T-cell (primary cell): ENCODE measurements around the gene CD300LF. TPM values are rescaled to one million over a fixed set of nuclear protein-coding genes. Genes with fewer than 3 reads are reported as not detected.

Experiments
- ATAC-seq, 4 experiments: fragments of 200-7000 bp in 3 of 4; fragments of 150-1000 bp in 1 of 4; cut with Tn5 transposase; replicated peaks in 1 of 4; 1 replicate in 3 of 4; 2 replicates in 1 of 4; pipeline ENCODE4 v1.10.0; 2021; ENCODE audit warnings: moderate library complexity in 3 of 4, mild to moderate bottlenecking in 2 of 4, moderate number of reproducible peaks in 1 of 4
- CTCF ChIA-PET, 2 donors: fragments of 300-600 bp; sonication (Branson Sonifier 250); formaldehyde crosslinking; loops; one replicate each; lab custom pipeline; 2022; ENCODE audit warnings: antibody characterized with exemption in 2 of 2; lab: Charles Lee
- POLR2A ChIA-PET, 2 donors: fragments of 300-600 bp; sonication (Branson Sonifier 250); formaldehyde crosslinking; loops; one replicate each; lab custom pipeline; 2022; ENCODE audit warnings: antibody characterized with exemption in 2 of 2; lab: Charles Lee
- DNase-seq, 35 experiments: peaks; one replicate each; pipeline versions ENCODE4 v3.0.0 to v3.0.0-alpha.2; 2013 to 2023
- H3K27ac ChIP-seq: one replicate; pipeline ENCODE4 v1.5.1; 2013; ENCODE audit warnings: low read length
- H3K27me3 ChIP-seq, 2 experiments: replicated peaks in 1 of 2; 1 replicate in 1 of 2; 2 replicates in 1 of 2; pipeline versions ENCODE4 v1.6.1 to v1.7.0; 2013; ENCODE audit warnings: low read length in 1 of 2, mixed read lengths in 1 of 2; ENCODE audit not compliant: control insufficient read depth in 2 of 2, insufficient read depth in 2 of 2; ENCODE audit errors: extremely low read depth in 1 of 2
- H3K36me3 ChIP-seq, 2 donors: 1 replicate in 1 of 2; 2 replicates in 1 of 2; pipeline versions ENCODE4 v1.6.1 to v1.7.0; 2013; ENCODE audit warnings: low read length in 1 of 2; ENCODE audit not compliant: control insufficient read depth in 2 of 2, insufficient read depth in 1 of 2; ENCODE audit errors: extremely low read depth in 1 of 2
- H3K4me1 ChIP-seq, 2 experiments: 1 replicate in 1 of 2; 2 replicates in 1 of 2; pipeline versions ENCODE4 v1.6.1 to v1.7.0; 2013; ENCODE audit warnings: low read length in 2 of 2, mixed read lengths in 1 of 2; ENCODE audit not compliant: insufficient read depth in 2 of 2, control insufficient read depth in 1 of 2; ENCODE audit errors: extremely low read depth in 1 of 2
- H3K4me3 ChIP-seq, 2 donors: 1 replicate in 1 of 2; 2 replicates in 1 of 2; pipeline versions ENCODE4 v1.5.1 to v1.7.0; 2013; ENCODE audit warnings: mild to moderate bottlenecking in 2 of 2, low read length in 1 of 2, moderate library complexity in 1 of 2; ENCODE audit not compliant: control insufficient read depth in 1 of 2; ENCODE audit errors: extremely low read depth in 1 of 2
- H3K9me3 ChIP-seq: 2 replicates; pipeline ENCODE4 v1.7.0; 2013
- H3K27ac Mint-ChIP-seq, 2 donors: one replicate each; pipeline ENCODE4 v1.8.0; 2020 to 2021; ENCODE audit warnings: mild to moderate bottlenecking in 2 of 2, mixed read lengths in 2 of 2
- H3K27me3 Mint-ChIP-seq, 2 donors: one replicate each; pipeline ENCODE4 v1.8.0; 2021 to 2022; ENCODE audit warnings: mixed read lengths in 2 of 2
- H3K36me3 Mint-ChIP-seq: one replicate; pipeline ENCODE4 v1.8.0; 2021; ENCODE audit warnings: mixed read lengths
- H3K4me1 Mint-ChIP-seq, 3 donors: one replicate each; pipeline ENCODE4 v1.8.0; 2020 to 2022; ENCODE audit warnings: mixed read lengths in 3 of 3, mild to moderate bottlenecking in 1 of 3
- H3K4me3 Mint-ChIP-seq, 3 donors: one replicate each; pipeline ENCODE4 v1.8.0; 2020 to 2022; ENCODE audit warnings: mild to moderate bottlenecking in 3 of 3, mixed read lengths in 3 of 3, moderate library complexity in 3 of 3
- H3K9me3 Mint-ChIP-seq, 3 donors: one replicate each; pipeline ENCODE4 v1.8.0; 2020 to 2022; ENCODE audit warnings: mixed read lengths in 3 of 3
- WGBS: methylation state at CpG from one replicate; pipeline ENCODE4 v1.1.5; 2013; ENCODE audit warnings: missing lambda C conversion rate; ENCODE audit not compliant: insufficient coverage; 5-methylcytosine and 5-hydroxymethylcytosine counted together
- total RNA-seq, 35 experiments: library from RNA in 6 of 35; stranded (reverse) in 6 of 35; fragments of 120-200 nt in 1 of 35; gene quantifications; one replicate each; pipeline versions ENCODE4 v1.2.1 to v1.2.4 and lab custom pipeline; 2013 to 2026

Gene CD300LF
- total RNA-seq, 5 donors from 2014 or later (not counting 1 experiment from before 2014, with no cell fraction given): 0.25 TPM; not detected in 4

DNA sequence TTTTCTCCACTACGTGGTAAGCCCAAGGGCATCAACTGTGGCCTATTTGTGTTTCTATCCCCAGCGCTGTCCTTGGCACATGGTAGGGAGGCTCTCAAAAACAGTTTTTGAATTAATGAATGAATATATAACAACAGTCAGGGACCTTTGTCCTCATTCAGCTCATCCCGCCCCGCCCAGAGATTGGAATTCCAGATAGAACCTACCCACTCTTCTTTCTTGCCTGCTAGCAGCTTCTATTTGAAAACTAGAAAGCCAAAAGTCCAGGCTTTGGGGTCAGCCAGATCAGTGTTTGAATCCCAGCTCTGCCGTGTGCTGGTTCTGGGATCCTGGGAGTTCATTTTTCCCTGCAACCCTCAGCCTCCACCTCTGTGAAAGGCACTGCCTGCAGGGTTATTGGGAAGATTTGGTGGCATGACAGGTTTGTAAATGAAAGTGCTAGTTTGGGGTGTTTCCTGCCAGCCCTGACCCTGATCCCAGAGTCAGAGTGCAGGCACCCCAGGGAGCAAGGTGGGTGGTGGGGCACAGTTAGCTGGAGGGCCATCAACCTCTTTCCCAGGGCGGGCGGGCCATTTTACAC, 40.2 kb upstream of the CD300LF start:
- H3K36me3 Mint-ChIP-seq: peaks cover 20% of the 10 kb centered on the region
- H3K36me3 ChIP-seq: peaks cover 4 to 33% of the 10 kb centered on the region in 2 donors
- ChIA-PET POLR2A (interaction anchor here in 1 of 2 donors (0.6 kb wide), 1 partner anchor 11 kb away, joined by 3 read pairs; no protein-coding TSS in a partner anchor), CTCF (interaction anchor here in 1 of 2 donors (0.7 to 2.1 kb wide), 3 partner anchors 15 to 27 kb away, joined by 4 to 9 read pairs (median 9); no protein-coding TSS in a partner anchor)
- H3K9me3 ChIP-seq: no peaks in the 10 kb centered on the region
- WGBS: no CpG with 5 or more reads among the region's 7 CpGs
- peak overlapping the region; percentile 92 to 100 (median 98) for H3K4me3 Mint-ChIP-seq
- no peaks in the 10 kb centered on the region for H3K27me3 Mint-ChIP-seq
- peaks cover 38 to 80% of the 10 kb centered on the region in 2 experiments for H3K4me1 ChIP-seq
- DNase-seq (no peak), ATAC-seq (no peak)
- peak overlapping the region; percentile 60 for H3K27ac ChIP-seq
- no peaks in the 10 kb centered on the region for H3K27me3 ChIP-seq
- peak overlapping the region in 1 of 2 donors; percentile 5 for H3K4me3 ChIP-seq
- peaks cover 70 to 78% (median 75%) of the 10 kb centered on the region in 3 donors for H3K4me1 Mint-ChIP-seq
- H3K27ac Mint-ChIP-seq: peak overlapping the region; percentile 91 to 93
- H3K9me3 Mint-ChIP-seq: no peaks in the 10 kb centered on the region

DNA sequence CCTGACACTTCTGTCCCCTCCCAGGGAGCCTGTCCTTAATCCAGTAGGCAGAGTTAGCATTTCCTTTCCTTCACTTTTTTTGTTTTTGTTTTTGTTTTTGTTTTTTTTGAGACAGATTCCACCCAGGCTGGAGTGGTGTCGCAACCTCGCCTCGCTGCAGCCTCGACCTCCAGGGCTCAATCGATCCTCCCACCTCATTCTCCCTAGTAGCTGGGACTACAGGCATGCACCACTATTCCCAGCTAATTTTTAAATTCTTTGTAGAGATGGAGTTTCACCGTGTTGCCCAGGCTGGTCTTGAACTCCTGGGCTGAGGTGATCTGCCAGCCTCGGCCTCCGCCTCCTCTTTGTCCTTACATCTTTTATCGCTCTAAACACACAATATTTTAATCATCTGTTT, 39.7 kb upstream of the CD300LF start:
- 90% methylated on average over 2 of the region's 9 CpGs for WGBS
- peak overlapping the region; percentile 91 to 93 for H3K27ac Mint-ChIP-seq
- H3K9me3 Mint-ChIP-seq: no peaks in the 10 kb centered on the region
- H3K4me1 Mint-ChIP-seq: peaks cover 70 to 74% (median 73%) of the 10 kb centered on the region in 3 donors
- no peaks in the 10 kb centered on the region for H3K27me3 Mint-ChIP-seq
- peak overlapping the region; percentile 92 to 100 (median 98) for H3K4me3 Mint-ChIP-seq
- ATAC-seq (no peak), DNase-seq (no peak)
- H3K27me3 ChIP-seq: no peaks in the 10 kb centered on the region
- H3K27ac ChIP-seq: peak overlapping the region; percentile 60
- ChIA-PET POLR2A (no interaction called here), CTCF (interaction anchor here in 1 of 2 donors (1.1 to 2.1 kb wide), 3 partner anchors 14 to 17 kb away, joined by 3 to 9 read pairs (median 3); partner anchors contain the start of gene RAB37)
- no peaks in the 10 kb centered on the region for H3K9me3 ChIP-seq
- peaks cover 4 to 31% of the 10 kb centered on the region in 2 donors for H3K36me3 ChIP-seq
- H3K4me1 ChIP-seq: peaks cover 38 to 80% of the 10 kb centered on the region in 2 experiments
- peaks cover 20% of the 10 kb centered on the region for H3K36me3 Mint-ChIP-seq
- H3K4me3 ChIP-seq: peak overlapping the region in 1 of 2 donors; percentile 92

DNA sequence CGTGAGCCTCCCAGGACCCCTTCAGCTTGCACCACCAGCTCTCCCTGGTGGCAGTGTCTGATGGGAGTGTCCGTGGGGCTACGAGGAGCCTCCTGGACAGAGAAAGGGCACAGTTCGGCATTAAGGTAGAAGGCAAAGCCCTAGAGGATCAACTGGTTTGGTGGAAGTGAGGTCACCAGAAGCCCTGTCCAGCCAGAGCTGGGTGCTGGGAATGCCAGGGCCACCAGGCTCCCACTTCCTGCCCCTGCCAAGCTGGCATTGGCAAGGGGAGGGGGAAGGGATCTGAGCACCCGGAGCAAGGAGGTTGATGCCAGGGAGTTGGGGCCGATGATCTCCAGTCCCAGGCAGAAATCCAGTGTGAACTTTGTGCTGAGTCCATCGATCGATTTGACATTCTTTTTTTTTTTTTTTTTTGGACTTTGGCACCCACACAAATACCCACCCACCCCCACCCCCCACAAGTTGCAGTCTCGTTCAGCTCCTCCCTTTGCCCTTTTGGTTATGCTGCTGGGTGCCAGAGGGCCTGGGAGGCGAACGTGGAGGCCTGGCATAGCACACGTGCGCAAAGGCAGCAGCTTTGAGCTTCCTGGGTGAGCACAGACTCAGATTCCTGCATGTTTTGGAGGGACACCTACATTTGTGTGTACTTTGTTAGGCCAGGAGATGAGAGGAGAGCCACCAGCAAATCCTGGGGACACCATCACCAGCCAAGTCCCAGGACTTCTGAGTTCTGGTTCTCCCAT, 37.8 kb upstream of the CD300LF start:
- DNase-seq (peak in 1 of 35 experiments; percentile 37), ATAC-seq (no peak)
- CTCF ChIA-PET: interaction anchor here (0.6 to 2.6 kb wide), 8 partner anchors 9 to 93 kb away, joined by 3 to 13 read pairs (median 4); partner anchors contain the start of gene NAT9 (in 1 of the 2)
- WGBS: 0% methylated on average over 4 of the region's 13 CpGs
- peaks cover 20% of the 10 kb centered on the region for H3K36me3 Mint-ChIP-seq
- no peaks in the 10 kb centered on the region for H3K27me3 Mint-ChIP-seq
- H3K27ac Mint-ChIP-seq: peak overlapping the region; percentile 91 to 97
- peak overlapping the region; percentile 92 to 100 (median 98) for H3K4me3 Mint-ChIP-seq
- H3K4me1 Mint-ChIP-seq: peaks cover 71 to 79% (median 73%) of the 10 kb centered on the region in 3 donors
- peak overlapping the region; percentile 60 for H3K27ac ChIP-seq
- peaks cover under 1 to 23% of the 10 kb centered on the region in 2 donors for H3K36me3 ChIP-seq
- peaks cover 34 to 80% of the 10 kb centered on the region in 2 experiments for H3K4me1 ChIP-seq
- POLR2A ChIA-PET: interaction anchor here in 1 of 2 donors (0.6 kb wide), 1 partner anchor 33 kb away, joined by 7 read pairs; no protein-coding TSS in a partner anchor
- no peaks in the 10 kb centered on the region for H3K9me3 Mint-ChIP-seq
- no peaks in the 10 kb centered on the region for H3K27me3 ChIP-seq
- no peaks in the 10 kb centered on the region for H3K9me3 ChIP-seq
- peak overlapping the region; percentile 92 for H3K4me3 ChIP-seq

DNA sequence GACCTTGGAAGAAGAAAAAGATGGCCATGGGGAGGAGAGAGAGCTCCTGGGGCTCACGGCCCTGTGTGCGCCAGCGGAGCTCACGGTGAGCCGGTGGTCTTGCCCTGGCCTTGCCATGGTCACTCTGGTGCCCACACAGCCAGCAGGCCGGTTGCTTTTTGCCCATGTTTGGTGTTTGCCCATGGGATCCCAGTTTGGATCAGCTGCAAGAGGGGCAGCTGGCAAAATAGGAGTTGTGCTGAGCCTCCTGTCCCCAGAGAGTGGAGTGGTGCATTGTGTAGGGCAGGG, 37.3 kb upstream of the CD300LF start:
- H3K27ac ChIP-seq: peak overlapping the region; percentile 30
- no peak for DNase-seq
- POLR2A ChIA-PET: interaction anchor here in 1 of 2 donors (0.6 kb wide), 1 partner anchor 34 kb away, joined by 7 read pairs; no protein-coding TSS in a partner anchor

DNA sequence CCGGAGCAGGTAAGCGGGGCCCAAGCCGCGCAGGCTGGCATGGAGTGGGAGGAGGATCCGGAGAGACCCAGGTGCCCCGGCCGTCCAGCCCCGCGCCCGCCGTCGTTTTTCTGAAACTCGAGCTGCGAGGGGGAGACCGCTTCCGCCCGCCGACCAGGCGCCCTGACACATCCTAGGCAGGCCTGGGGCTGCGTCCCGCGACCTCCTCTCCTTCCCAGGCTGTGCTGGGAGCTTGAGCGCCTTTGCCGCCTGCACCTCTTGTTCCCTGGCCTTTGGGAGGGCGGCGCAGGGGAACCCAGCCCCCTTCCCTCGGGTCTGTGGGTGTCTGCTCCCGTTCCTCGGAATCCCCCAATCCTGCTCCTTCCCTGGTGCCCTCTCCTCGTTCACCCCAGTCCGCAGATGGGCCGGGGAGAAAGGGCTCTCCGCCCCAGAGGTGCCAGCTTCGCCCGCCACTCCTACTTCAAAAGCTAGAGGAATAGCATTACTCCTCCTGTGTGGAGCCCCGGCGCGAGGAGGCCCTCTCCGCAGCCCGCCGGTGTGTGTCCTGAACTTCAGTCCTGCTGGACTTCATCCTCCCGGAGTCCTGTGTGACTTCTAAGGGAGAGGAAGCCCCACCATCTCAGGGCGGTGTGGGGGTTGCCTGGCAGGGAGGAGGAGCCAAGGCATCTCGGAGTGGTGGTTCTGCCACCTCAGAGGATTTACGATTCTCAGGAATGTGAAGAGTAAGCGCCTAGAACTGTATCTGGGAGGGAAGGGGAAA, 36.7 kb upstream of the CD300LF start:
- Histone ChIP-seq H3K4me1 (peaks cover 36 to 80% of the 10 kb centered on the region in 2 experiments), H3K9me3 (no peaks in the 10 kb centered on the region)
- H3K9me3 Mint-ChIP-seq: no peaks in the 10 kb centered on the region

More for the DNA sequence above, 37.3 kb upstream of the CD300LF start:
- H3K27me3 Mint-ChIP-seq: no peaks in the 10 kb centered on the region
- WGBS: 0% methylated on average over 6 of the region's 6 CpGs
- peak overlapping the region; percentile 92 to 100 (median 98) for H3K4me3 Mint-ChIP-seq
- H3K4me1 Mint-ChIP-seq: peaks cover 66 to 74% (median 68%) of the 10 kb centered on the region in 3 donors
- H3K9me3 Mint-ChIP-seq: no peaks in the 10 kb centered on the region
- Histone ChIP-seq H3K9me3 (no peaks in the 10 kb centered on the region), H3K4me3 (peak overlapping the region; percentile 92), H3K36me3 (peaks cover 0 to 19% of the 10 kb centered on the region in 2 donors), H3K4me1 (peaks cover 32 to 80% of the 10 kb centered on the region in 2 experiments), H3K27me3 (no peaks in the 10 kb centered on the region)
- peak overlapping the region; percentile 90 to 97 for H3K27ac Mint-ChIP-seq
- H3K36me3 Mint-ChIP-seq: peaks cover 19% of the 10 kb centered on the region
- ATAC-seq: no peak
- CTCF ChIA-PET: interaction anchor here (0.6 to 2.6 kb wide), 7 partner anchors 10 to 93 kb away, joined by 3 to 13 read pairs (median 4); partner anchors contain the start of gene NAT9 (in 1 of the 2)

More for the DNA sequence above, 36.7 kb upstream of the CD300LF start:
- H3K27me3 ChIP-seq: no peaks in the 10 kb centered on the region
- Mint-ChIP-seq H3K4me3 (peak overlapping the region; percentile 92 to 100 (median 98)), H3K27ac (peak overlapping the region; percentile 90 to 97), H3K4me1 (peaks cover 66 to 74% (median 67%) of the 10 kb centered on the region in 3 donors), H3K36me3 (peaks cover 17% of the 10 kb centered on the region), H3K27me3 (no peaks in the 10 kb centered on the region)
- DNase-seq (peak in 17 of 35 experiments; percentile 30 to 61 (median 42)), ATAC-seq (peak; percentile 3 to 19 (median 10))
- peak overlapping the region; percentile 30 for H3K27ac ChIP-seq
- H3K36me3 ChIP-seq: peaks cover 0 to 18% of the 10 kb centered on the region in 2 donors
- CTCF ChIA-PET: interaction anchor here (0.6 to 2.6 kb wide), 9 partner anchors 10 to 184 kb away, joined by 3 to 13 read pairs (median 4); partner anchors contain the start of genes NAT9 (in 1 of the 2) and RAB37 (in 1 of the 2)
- WGBS: under 1% methylated on average over 40 of the region's 46 CpGs
- POLR2A ChIA-PET: interaction anchor here in 1 of 2 donors (0.6 kb wide), 2 partner anchors 27 to 34 kb away, joined by 6 to 7 read pairs; a partner anchor contains a TSS
- peak overlapping the region; percentile 92 for H3K4me3 ChIP-seq
